ENCODE results near the gene APELA. TPM values are rescaled to one million over a fixed set of nuclear protein-coding genes. Genes with fewer than 3 reads are reported as not detected.

The APELA gene
- total RNA-seq, 1 experiment from 2014 or later = not detected

DNA sequence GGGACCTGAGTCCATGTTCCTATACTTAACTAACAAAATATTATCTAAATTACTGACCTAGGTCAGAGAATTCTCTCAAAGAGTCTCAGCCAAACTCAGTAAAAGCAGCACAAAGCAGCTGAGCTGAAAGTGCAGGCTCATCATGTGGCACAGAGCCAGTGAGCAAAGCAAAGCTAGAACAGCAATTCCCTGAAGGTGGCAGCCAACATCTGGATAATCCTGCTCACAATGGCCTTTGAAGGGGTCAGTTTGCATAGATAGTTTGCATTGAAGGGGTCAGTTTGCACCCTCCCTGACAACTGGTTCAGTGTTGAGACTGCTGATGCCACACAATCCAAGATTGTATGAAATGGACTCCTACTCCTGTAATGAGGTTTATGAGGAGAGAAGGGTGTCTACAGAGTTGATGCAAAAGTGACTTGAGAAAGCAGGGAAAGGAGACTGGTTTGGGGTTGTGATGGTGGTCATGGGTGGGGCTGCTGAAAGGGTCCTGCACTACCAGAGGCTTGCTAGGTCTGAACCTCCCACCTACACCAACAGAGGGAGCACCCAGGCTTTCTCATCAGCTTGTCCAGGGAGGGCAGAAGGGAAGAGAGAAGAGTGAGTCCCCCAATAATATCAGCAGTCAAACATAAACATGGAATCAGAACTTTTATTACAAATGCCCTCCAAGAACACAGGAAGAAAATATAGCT lies 60.7 kb downstream of the APELA start:
- no peak overlapping the region for H3K4me3 Mint-ChIP-seq (ENCODE audit: unreplicated experiment)
- DNase-seq (ENCODE audit: unreplicated experiment) = peak; percentile 54
- no peak overlapping the region for H3K27ac Mint-ChIP-seq (ENCODE audit: low read depth, unreplicated experiment)
- no peaks in the 10 kb centered on the region for H3K9me3 Mint-ChIP-seq (ENCODE audit: unreplicated experiment)
- no peaks in the 10 kb centered on the region for H3K36me3 Mint-ChIP-seq (ENCODE audit: insufficient read depth, unreplicated experiment)
- TF ChIP-seq, protein P1, sequence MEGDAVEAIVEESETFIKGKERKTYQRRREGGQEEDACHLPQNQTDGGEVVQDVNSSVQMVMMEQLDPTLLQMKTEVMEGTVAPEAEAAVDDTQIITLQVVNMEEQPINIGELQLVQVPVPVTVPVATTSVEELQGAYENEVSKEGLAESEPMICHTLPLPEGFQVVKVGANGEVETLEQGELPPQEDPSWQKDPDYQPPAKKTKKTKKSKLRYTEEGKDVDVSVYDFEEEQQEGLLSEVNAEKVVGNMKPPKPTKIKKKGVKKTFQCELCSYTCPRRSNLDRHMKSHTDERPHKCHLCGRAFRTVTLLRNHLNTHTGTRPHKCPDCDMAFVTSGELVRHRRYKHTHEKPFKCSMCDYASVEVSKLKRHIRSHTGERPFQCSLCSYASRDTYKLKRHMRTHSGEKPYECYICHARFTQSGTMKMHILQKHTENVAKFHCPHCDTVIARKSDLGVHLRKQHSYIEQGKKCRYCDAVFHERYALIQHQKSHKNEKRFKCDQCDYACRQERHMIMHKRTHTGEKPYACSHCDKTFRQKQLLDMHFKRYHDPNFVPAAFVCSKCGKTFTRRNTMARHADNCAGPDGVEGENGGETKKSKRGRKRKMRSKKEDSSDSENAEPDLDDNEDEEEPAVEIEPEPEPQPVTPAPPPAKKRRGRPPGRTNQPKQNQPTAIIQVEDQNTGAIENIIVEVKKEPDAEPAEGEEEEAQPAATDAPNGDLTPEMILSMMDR (IDR thresholded peaks at IDR 0.05; ENCODE audit: unreplicated experiment) = peak; percentile 18
- no peaks in the 10 kb centered on the region for H3K4me1 Mint-ChIP-seq (ENCODE audit: insufficient read depth, unreplicated experiment)
- ChIA-PET CTCF (interaction anchor here (0.6 to 6.0 kb wide), 23 partner anchors 8 to 175 kb away, joined by 3 to 72 read pairs (median 3); partner anchors contain the start of gene TMEM192), POLR2A (interaction anchor here (1.2 to 1.9 kb wide), 2 partner anchors 10 to 19 kb away, joined by 4 to 5 read pairs; no protein-coding TSS in a partner anchor)
- BruUV-seq (replicated peaks) = no TSS peak
- intact Hi-C loops (cut with micrococcal nuclease) = loop anchor here (2.0 kb wide), 1 partner anchor 59 kb away; no protein-coding TSS in a partner anchor
- no peaks in the 10 kb centered on the region for H3K27me3 Mint-ChIP-seq (ENCODE audit: insufficient read depth, unreplicated experiment)

DNA sequence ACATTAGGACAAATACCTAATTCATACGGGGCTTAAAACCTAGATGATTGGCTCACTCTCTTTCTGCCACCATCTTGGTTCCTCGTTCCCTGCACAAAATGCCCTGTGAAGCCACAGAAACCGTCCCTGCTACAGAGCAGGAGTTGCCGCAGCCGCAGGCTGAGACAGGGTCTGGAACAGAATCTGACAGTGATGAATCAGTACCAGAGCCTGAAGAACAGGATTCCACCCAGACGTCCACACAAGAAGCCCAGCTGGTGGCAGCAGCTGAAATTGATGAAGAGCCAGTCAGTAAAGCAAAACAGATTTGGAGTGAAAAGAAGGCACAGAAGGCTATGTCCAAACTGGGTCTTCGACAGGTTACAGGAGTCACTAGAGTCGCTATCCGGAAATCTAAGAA lies 66.2 kb downstream of the APELA start:
- ChIA-PET CTCF (no interaction called here), POLR2A (no interaction called here)
- Mint-ChIP-seq H3K4me3 (ENCODE audit: unreplicated experiment) (no peak overlapping the region), H3K27me3 (ENCODE audit: insufficient read depth, unreplicated experiment) (no peaks in the 10 kb centered on the region), H3K36me3 (ENCODE audit: insufficient read depth, unreplicated experiment) (no peaks in the 10 kb centered on the region), H3K4me1 (ENCODE audit: insufficient read depth, unreplicated experiment) (no peaks in the 10 kb centered on the region), H3K27ac (ENCODE audit: low read depth, unreplicated experiment) (no peak overlapping the region), H3K9me3 (ENCODE audit: unreplicated experiment) (no peaks in the 10 kb centered on the region)
- DNase-seq (ENCODE audit: unreplicated experiment) = no peak
- intact Hi-C loops (cut with micrococcal nuclease) = no loop called here
- TF ChIP-seq, protein P1 (IDR thresholded peaks at IDR 0.05; ENCODE audit: unreplicated experiment) = no peak
- no TSS peak for BruUV-seq (replicated peaks)

DNA sequence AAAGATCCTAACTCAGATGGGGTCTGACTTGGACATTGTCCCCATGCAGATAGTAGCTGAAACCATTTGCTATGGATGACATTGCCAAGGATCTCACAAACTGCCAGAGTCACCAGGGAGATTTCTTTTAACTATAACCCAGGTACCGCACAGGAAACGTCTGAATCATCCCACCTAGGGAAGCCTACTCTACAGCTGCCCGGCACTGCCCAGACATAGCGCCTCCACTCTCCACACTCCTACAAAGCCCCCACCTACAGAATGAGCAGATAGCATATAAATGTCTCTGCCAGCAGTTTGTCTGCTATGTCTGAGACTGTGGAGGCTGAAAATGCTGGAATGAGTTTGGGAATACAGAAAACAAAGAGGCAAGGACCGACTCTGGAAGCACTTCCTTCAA lies 68.2 kb downstream of the APELA start:
- Mint-ChIP-seq H3K4me1 (ENCODE audit: insufficient read depth, unreplicated experiment) (no peaks in the 10 kb centered on the region), H3K27ac (ENCODE audit: low read depth, unreplicated experiment) (no peak overlapping the region)
- POLR2A ChIA-PET = no interaction called here

DNA sequence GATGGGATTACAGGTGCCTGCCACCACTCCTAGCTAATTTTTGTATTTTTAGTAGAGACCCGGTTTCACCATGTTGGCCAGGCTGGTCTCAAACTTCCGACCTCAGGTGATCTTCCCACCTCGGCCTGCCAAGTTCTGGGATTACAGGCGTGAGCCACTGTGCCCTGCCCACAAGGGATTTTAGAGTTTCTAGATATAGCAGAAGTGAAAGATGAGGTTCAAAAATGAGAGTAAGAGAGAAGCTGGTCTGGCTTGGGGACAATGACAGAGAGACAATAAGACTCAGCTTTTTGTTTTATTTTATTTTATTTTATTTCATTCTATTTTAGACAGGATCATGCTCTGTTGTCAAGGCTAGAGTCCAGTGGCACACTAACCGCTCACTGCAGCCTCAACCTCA lies 69.8 kb downstream of the APELA start:
- Mint-ChIP-seq H3K27me3 (ENCODE audit: insufficient read depth, unreplicated experiment) (no peaks in the 10 kb centered on the region), H3K4me1 (ENCODE audit: insufficient read depth, unreplicated experiment) (no peaks in the 10 kb centered on the region), H3K4me3 (ENCODE audit: unreplicated experiment) (no peak overlapping the region), H3K36me3 (ENCODE audit: insufficient read depth, unreplicated experiment) (no peaks in the 10 kb centered on the region), H3K27ac (ENCODE audit: low read depth, unreplicated experiment) (no peak overlapping the region), H3K9me3 (ENCODE audit: unreplicated experiment) (no peaks in the 10 kb centered on the region)
- DNase-seq (ENCODE audit: unreplicated experiment) = no peak
- TF ChIP-seq, protein P1 (IDR thresholded peaks at IDR 0.05; ENCODE audit: unreplicated experiment) = no peak
- POLR2A ChIA-PET = interaction anchor here (0.6 to 1.4 kb wide), 4 partner anchors 7 to 26 kb away, joined by 3 to 8 read pairs (median 4); no protein-coding TSS in a partner anchor
- intact Hi-C loops (cut with micrococcal nuclease) = no loop called here
- CTCF ChIA-PET = interaction anchor here (1.1 to 7.3 kb wide), 6 partner anchors 8 to 178 kb away, joined by 3 to 72 read pairs (median 8); no protein-coding TSS in a partner anchor
- BruUV-seq (replicated peaks) = no TSS peak

More for the DNA sequence above, 68.2 kb downstream of the APELA start:
- BruUV-seq (replicated peaks) = no TSS peak
- CTCF ChIA-PET = interaction anchor here (0.9 kb wide), 1 partner anchor 11 kb away, joined by 3 read pairs; no protein-coding TSS in a partner anchor
- TF ChIP-seq, protein P1 (IDR thresholded peaks at IDR 0.05; ENCODE audit: unreplicated experiment) = no peak
- no peaks in the 10 kb centered on the region for H3K36me3 Mint-ChIP-seq (ENCODE audit: insufficient read depth, unreplicated experiment)
- H3K4me3 Mint-ChIP-seq (ENCODE audit: unreplicated experiment) = no peak overlapping the region
- intact Hi-C loops (cut with micrococcal nuclease) = no loop called here
- H3K27me3 Mint-ChIP-seq (ENCODE audit: insufficient read depth, unreplicated experiment) = no peaks in the 10 kb centered on the region
- no peaks in the 10 kb centered on the region for H3K9me3 Mint-ChIP-seq (ENCODE audit: unreplicated experiment)
- no peak for DNase-seq (ENCODE audit: unreplicated experiment)

Other genes starting within 250 kb of the APELA start
- gene SMIM31, start 123.0 kb upstream of the APELA start, total RNA-seq (2022) = not detected in 2 replicates
- gene TRIM61, start 100.5 kb downstream of the APELA start, total RNA-seq (2022) = 0.26 TPM in 1 of 2 replicates, not detected in the other
- gene TRIM60, start 154.8 kb downstream of the APELA start, total RNA-seq (2022) = not detected in 2 replicates
- gene TRIM75, start 176.7 kb downstream of the APELA start, total RNA-seq (2022) = not detected in 2 replicates
- 26.6 and 31.6 TPM in 2 replicates for gene TMEM192, start 235.7 kb downstream of the APELA start, total RNA-seq (2022)